ENCODE measurements around the gene XKRX. TPM values are rescaled to one million over a fixed set of nuclear protein-coding genes. Genes with fewer than 3 reads are reported as not detected.

XKRX gene
- total and polyA plus RNA-seq, 8 donors = 1.7 to 14.3 (median 2.4) TPM

- H3K36me3 ChIP-seq = no peaks in the 10 kb centered on the region
- H3K27ac ChIP-seq = no peak overlapping the region
- H3K4me3 ChIP-seq = no peak overlapping the region
- ATAC-seq (peak; percentile 81), DNase-seq (peak in 1 of 4 donors; percentile 21)
- no peaks in the 10 kb centered on the region for H3K4me1 ChIP-seq
- no peak for TF ChIP-seq CTCF (IDR thresholded peaks at IDR 0.05)
- intact Hi-C loops (cut with DNase I) = no loop called here
- H3K27me3 ChIP-seq = no peaks in the 10 kb centered on the region
- no peaks in the 10 kb centered on the region for H3K9me3 ChIP-seq
Observed at GRCh38 chrX:100911731-100912130, 17.0 kb downstream of the XKRX start.

DNA sequence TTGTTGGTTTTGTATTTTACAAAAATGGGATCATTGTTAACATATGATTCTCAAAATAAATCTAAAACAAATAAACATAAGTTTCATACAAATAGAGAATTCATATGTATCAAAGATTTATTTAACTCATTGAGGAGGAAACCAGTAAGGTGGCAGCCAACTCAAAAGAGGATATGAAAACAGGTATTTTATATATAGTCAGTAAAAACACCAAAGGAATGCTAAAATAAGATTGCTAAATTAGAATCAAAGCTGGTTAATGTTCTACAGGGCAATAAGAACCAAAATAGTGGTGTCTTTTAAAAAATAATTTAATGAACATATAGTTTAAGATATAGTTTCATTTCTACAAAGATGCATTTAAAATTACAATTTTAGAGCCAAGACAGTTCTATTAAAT lies 23.1 kb downstream of the XKRX start:
- DNase-seq (no peak), ATAC-seq (no peak)
- no peaks in the 10 kb centered on the region for H3K36me3 ChIP-seq
- TF ChIP-seq CTCF (IDR thresholded peaks at IDR 0.05) = no peak
- H3K4me3 ChIP-seq = no peak overlapping the region
- H3K27me3 ChIP-seq = no peaks in the 10 kb centered on the region
- intact Hi-C loops (cut with DNase I) = no loop called here
- no peaks in the 10 kb centered on the region for H3K9me3 ChIP-seq
- H3K4me1 ChIP-seq = no peaks in the 10 kb centered on the region
- no peak overlapping the region for H3K27ac ChIP-seq

- no peak for DNase-seq
- Histone ChIP-seq H3K27me3 (no peaks in the 10 kb centered on the region), H3K27ac (no peak overlapping the region), H3K4me3 (no peak overlapping the region), H3K36me3 (no peaks in the 10 kb centered on the region), H3K9me3 (no peaks in the 10 kb centered on the region), H3K4me1 (no peaks in the 10 kb centered on the region)
- ATAC-seq = no peak
- intact Hi-C loops (cut with DNase I) = no loop called here
- no peak for TF ChIP-seq CTCF (IDR thresholded peaks at IDR 0.05)
Observed at GRCh38 chrX:100904433-100904832, 24.3 kb downstream of the XKRX start.

- Histone ChIP-seq H3K27ac (no peak overlapping the region), H3K27me3 (no peaks in the 10 kb centered on the region), H3K9me3 (no peaks in the 10 kb centered on the region), H3K4me1 (no peaks in the 10 kb centered on the region), H3K36me3 (no peaks in the 10 kb centered on the region), H3K4me3 (no peak overlapping the region)
- TF ChIP-seq CTCF (IDR thresholded peaks at IDR 0.05) = peak in 1 of 2 donors; percentile 15
- peak; percentile 60 for ATAC-seq
- no peak for DNase-seq
- intact Hi-C loops (cut with DNase I) = no loop called here
Observed at GRCh38 chrX:100895365-100896075, 33.2 kb downstream of the XKRX start.

DNA sequence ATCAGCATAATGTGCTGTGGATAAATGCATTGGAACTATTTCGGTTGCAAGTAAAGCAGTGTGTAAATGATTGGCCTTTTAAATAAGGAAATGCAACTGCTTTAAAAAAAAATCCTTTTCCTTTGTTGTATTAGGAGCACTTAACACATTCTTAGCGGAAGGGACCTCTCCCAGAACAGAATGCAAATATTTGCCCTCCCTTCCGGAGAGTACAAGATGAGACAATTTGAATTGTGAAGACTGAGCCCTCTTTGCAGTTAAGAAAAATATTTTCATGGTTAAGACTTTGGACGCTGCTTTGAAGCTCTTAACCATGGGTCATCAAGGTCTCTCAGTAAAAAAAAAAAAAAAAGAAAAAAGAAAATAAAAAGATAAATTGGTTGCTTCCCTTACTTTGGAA lies 45.1 kb downstream of the XKRX start:
- peak; percentile 74 for ATAC-seq
- Histone ChIP-seq H3K4me3 (no peak overlapping the region), H3K27ac (no peak overlapping the region), H3K27me3 (no peaks in the 10 kb centered on the region), H3K9me3 (no peaks in the 10 kb centered on the region), H3K36me3 (no peaks in the 10 kb centered on the region), H3K4me1 (no peaks in the 10 kb centered on the region)
- DNase-seq = no peak
- intact Hi-C loops (cut with DNase I) = no loop called here
- no peak for TF ChIP-seq CTCF (IDR thresholded peaks at IDR 0.05)
